Left forelimb (tissue), 1 donor: ENCODE data around the gene SKP1.
A peak's percentile ranks its signal among the peaks of the same experiment; 100 is the strongest.

Experiments used
- DNase-seq: peaks from one replicate; pipeline ENCODE4 v3.0.0-alpha.2; 2018; ENCODE audit warnings: low spot score

Gene SKP1

GRCh38 chr5:134113902-134114875 lies 62.6 kb downstream of the SKP1 start, which contains the start of gene TCF7:
TSS of gene TCF7 (plus strand) at chr5:134114681. CDS start at chr5:134114907, 226 bp downstream.
- DNase-seq: peak; percentile 81

- DNase-seq: no peak
Measured at GRCh38 chr5:134113363-134113889, 63.3 kb downstream of the SKP1 start.

- DNase-seq: no peak
Measured at GRCh38 chr5:134112726-134113362, 63.9 kb downstream of the SKP1 start.

- no peak for DNase-seq
Measured at GRCh38 chr5:134111741-134112647, 64.8 kb downstream of the SKP1 start.

- DNase-seq: no peak
Measured at GRCh38 chr5:134110382-134110781, 66.4 kb downstream of the SKP1 start.

- no peak for DNase-seq
Measured at GRCh38 chr5:134107779-134108178, 69.0 kb downstream of the SKP1 start.

- DNase-seq: no peak
Measured at GRCh38 chr5:134106991-134107701, 69.6 kb downstream of the SKP1 start.

- no peak for DNase-seq
Measured at GRCh38 chr5:134103998-134104654, 72.6 kb downstream of the SKP1 start.

GRCh38 chr5:134103397-134103796 lies 73.4 kb downstream of the SKP1 start:
- no peak for DNase-seq

- DNase-seq: no peak
Measured at GRCh38 chr5:134101686-134102439, 74.9 kb downstream of the SKP1 start.

- DNase-seq: no peak
Measured at GRCh38 chr5:134100283-134101091, 76.3 kb downstream of the SKP1 start.

- DNase-seq: no peak
Measured at GRCh38 chr5:134099939-134100282, 76.8 kb downstream of the SKP1 start.

GRCh38 chr5:134099288-134099872 lies 77.4 kb downstream of the SKP1 start:
- DNase-seq: no peak
